Glomerular endothelial cell (primary cell): ENCODE results near the gene LIMK2. TPM values are rescaled to one million over a fixed set of nuclear protein-coding genes. Genes with fewer than 3 reads are reported as not detected.
"Not testable (repeated sequence)": the region's sequence is repeated elsewhere in the genome, so short reads cannot be mapped to it uniquely, and the experiment has no call there.

Source experiments
- DNase-seq: peaks from one replicate; pipeline ENCODE4 v3.0.0-alpha.2; 2011; ENCODE audit warnings: low read depth, low spot score; ENCODE audit errors: extremely low read depth
- total RNA-seq: library from RNA; depleted of rRNA; stranded (reverse); fragments of >200 nt; gene quantifications from 2 replicates; pipeline ENCODE4 v1.2.3, GENCODE V29; 2015

Gene LIMK2
- total RNA-seq, 1 donor from 2014 or later: 108 TPM

- DNase-seq: no peak
Measured at GRCh38 chr22:31210556-31211421, 1.3 kb upstream of the LIMK2 start.

GRCh38 chr22:31211482-31211861, 626 bp upstream of the LIMK2 start:
- DNase-seq: no peak

GRCh38 chr22:31212783-31213629, 908 bp downstream of the LIMK2 start:
- DNase-seq: no peak

- no peak for DNase-seq
Measured at GRCh38 chr22:31215018-31215535, 3.0 kb downstream of the LIMK2 start.

- no peak for DNase-seq
Measured at GRCh38 chr22:31218565-31219262, 6.6 kb downstream of the LIMK2 start.

GRCh38 chr22:31221084-31221483, 9.0 kb downstream of the LIMK2 start:
- no peak for DNase-seq

GRCh38 chr22:31222736-31223135, 10.6 kb downstream of the LIMK2 start:
- no peak for DNase-seq

GRCh38 chr22:31223786-31224191, 11.7 kb downstream of the LIMK2 start:
- DNase-seq: no peak

GRCh38 chr22:31224691-31225090, 12.6 kb downstream of the LIMK2 start:
- DNase-seq: not testable (repeated sequence)

- no peak for DNase-seq
Measured at GRCh38 chr22:31227186-31227585, 15.1 kb downstream of the LIMK2 start.

GRCh38 chr22:31229402-31230079, 17.4 kb downstream of the LIMK2 start:
- DNase-seq: no peak

GRCh38 chr22:31230155-31230870, 18.2 kb downstream of the LIMK2 start:
- no peak for DNase-seq

GRCh38 chr22:31230871-31231621, 18.9 kb downstream of the LIMK2 start:
- DNase-seq: no peak

GRCh38 chr22:31233001-31233400, 20.9 kb downstream of the LIMK2 start:
- no peak for DNase-seq

- DNase-seq: no peak
Measured at GRCh38 chr22:31235081-31235480, 23.0 kb downstream of the LIMK2 start.

- DNase-seq: not testable (repeated sequence)
Measured at GRCh38 chr22:31236044-31236443, 23.9 kb downstream of the LIMK2 start.

- DNase-seq: no peak
Measured at GRCh38 chr22:31238057-31238456, 26.0 kb downstream of the LIMK2 start.

GRCh38 chr22:31239771-31240370, 27.8 kb downstream of the LIMK2 start:
- no peak for DNase-seq

GRCh38 chr22:31241200-31241599, 29.1 kb downstream of the LIMK2 start:
- DNase-seq: no peak
